Measurements from ENCODE around the gene OR2G3. TPM values are rescaled to one million over a fixed set of nuclear protein-coding genes. Genes with fewer than 3 reads are reported as not detected.

OR2G3 gene
- total and polyA plus RNA-seq, 2 donors (not counting 3 experiments of a cell fraction or from before 2014, with no cell fraction given): not detected

GRCh38 chr1:247642742-247643141, 37.4 kb downstream of the OR2G3 start:
- peaks cover 2% of the 10 kb centered on the region for H3K9me3 ChIP-seq (replicated peaks; ENCODE audit: control insufficient read depth, insufficient read depth, low read length)
- no peaks in the 10 kb centered on the region for H3K9me1 ChIP-seq (replicated peaks; ENCODE audit: control insufficient read depth, extremely low read depth, insufficient read depth, low read length)
- no peaks in the 10 kb centered on the region for H3K27me3 ChIP-seq (ENCODE audit: control insufficient read depth in 2 of 2, insufficient read depth in 2 of 2, low read length in 2 of 2)
- H3K4me1 ChIP-seq (ENCODE audit: control insufficient read depth, extremely low read depth, insufficient read depth, low read length): no peaks in the 10 kb centered on the region
- no TSS peak for BruUV-seq (replicated peaks)
- no peak for TF ChIP-seq JUN (IDR thresholded peaks at IDR 0.05; ENCODE audit: borderline replicate concordance, insufficient read depth, insufficient read length, low read depth)
- FAIRE-seq (no peak), DNase-seq (ENCODE audit: low read depth, low spot score) (no peak)
- no peak overlapping the region for H3K27ac ChIP-seq (ENCODE audit: insufficient read depth, low read depth, low read length)
- dilution Hi-C loops (cut with MboI; ENCODE audit: extremely low pct_ligation_motif_present, low sequenced_read_pairs): no loop called here
- H2AFZ ChIP-seq (ENCODE audit: low read depth, low read length): no peak overlapping the region
- ChIA-PET POLR2A (no interaction called here), CTCF (no interaction called here)
- no peak overlapping the region for H3K9ac ChIP-seq (replicated peaks; ENCODE audit: extremely low read depth, insufficient read depth, low read length)
- H3K4me3 ChIP-seq (replicated peaks in 1 of 3; ENCODE audit: insufficient read depth in 1 of 3, low read depth in 1 of 3, low read length in 3 of 3): no peak overlapping the region
- no peak overlapping the region for H3K4me2 ChIP-seq (ENCODE audit: insufficient read depth, low read length)
- no peaks in the 10 kb centered on the region for H3K79me2 ChIP-seq (ENCODE audit: control insufficient read depth, insufficient read depth, low read length)
- no peaks in the 10 kb centered on the region for H4K20me1 ChIP-seq (replicated peaks; ENCODE audit: control insufficient read depth, extremely low read depth, insufficient read depth, low read length)
- no peaks in the 10 kb centered on the region for H3K36me3 ChIP-seq (ENCODE audit: control insufficient read depth in 2 of 2, extremely low read depth in 1 of 2, insufficient read depth in 2 of 2, low read length in 2 of 2)
- intact Hi-C loops (cut with micrococcal nuclease): no loop called here

GRCh38 chr1:247646867-247647266, 41.5 kb downstream of the OR2G3 start:
- Histone ChIP-seq H3K79me2 (ENCODE audit: control insufficient read depth, insufficient read depth, low read length) (no peaks in the 10 kb centered on the region), H3K9ac (replicated peaks; ENCODE audit: extremely low read depth, insufficient read depth, low read length) (no peak overlapping the region), H3K36me3 (ENCODE audit: control insufficient read depth in 2 of 2, extremely low read depth in 1 of 2, insufficient read depth in 2 of 2, low read length in 2 of 2) (no peaks in the 10 kb centered on the region), H3K27ac (ENCODE audit: insufficient read depth, low read depth, low read length) (no peak overlapping the region), H4K20me1 (replicated peaks; ENCODE audit: control insufficient read depth, extremely low read depth, insufficient read depth, low read length) (no peaks in the 10 kb centered on the region), H3K9me3 (replicated peaks; ENCODE audit: control insufficient read depth, insufficient read depth, low read length) (peaks cover 2% of the 10 kb centered on the region), H3K27me3 (ENCODE audit: control insufficient read depth in 2 of 2, insufficient read depth in 2 of 2, low read length in 2 of 2) (no peaks in the 10 kb centered on the region), H3K9me1 (replicated peaks; ENCODE audit: control insufficient read depth, extremely low read depth, insufficient read depth, low read length) (no peaks in the 10 kb centered on the region), H3K4me3 (replicated peaks in 1 of 3; ENCODE audit: insufficient read depth in 1 of 3, low read depth in 1 of 3, low read length in 3 of 3) (no peak overlapping the region), H3K4me2 (ENCODE audit: insufficient read depth, low read length) (no peak overlapping the region), H2AFZ (ENCODE audit: low read depth, low read length) (no peak overlapping the region), H3K4me1 (ENCODE audit: control insufficient read depth, extremely low read depth, insufficient read depth, low read length) (no peaks in the 10 kb centered on the region)
- intact Hi-C loops (cut with micrococcal nuclease): no loop called here
- DNase-seq (ENCODE audit: low read depth, low spot score): no peak
- FAIRE-seq: no peak
- TF ChIP-seq JUN (IDR thresholded peaks at IDR 0.05; ENCODE audit: borderline replicate concordance, insufficient read depth, insufficient read length, low read depth): no peak
- no peak for TF ChIP-seq MYC (IDR thresholded peaks at IDR 0.05; ENCODE audit: low read depth, low read length)
- no peak for TF ChIP-seq MAX (IDR thresholded peaks at IDR 0.05; ENCODE audit: insufficient read depth, insufficient read length)
- TF ChIP-seq GATA2 (IDR thresholded peaks at IDR 0.05; ENCODE audit: insufficient read depth, insufficient read length, low read depth, low read length): no peak
- no peak for TF ChIP-seq EZH2 (IDR thresholded peaks at IDR 0.05; ENCODE audit: borderline replicate concordance, low read depth, low read length, severe bottlenecking)
- no peak for TF ChIP-seq CTCF (IDR thresholded peaks at IDR 0.05; ENCODE audit: extremely low read depth in 1 of 2, insufficient read depth in 1 of 2, low read depth in 1 of 2, low read length in 2 of 2)
- TF ChIP-seq POLR2A (IDR thresholded peaks at IDR 0.05; ENCODE audit: low read depth, low read length): no peak
- TF ChIP-seq POLR2AphosphoS5 (IDR thresholded peaks at IDR 0.05; ENCODE audit: insufficient read depth, low read depth, low read length): no peak
- no peak for TF ChIP-seq FOS (IDR thresholded peaks at IDR 0.05; ENCODE audit: borderline replicate concordance, insufficient read depth, low read length)
- dilution Hi-C loops (cut with MboI; ENCODE audit: extremely low pct_ligation_motif_present, low sequenced_read_pairs): no loop called here
- no TSS peak for BruUV-seq (replicated peaks)
- ChIA-PET POLR2A (no interaction called here), CTCF (no interaction called here)
